AG10803 (cell line): ENCODE measurements around the gene CXCL5.
"Not testable (repeated sequence)": the region's sequence is repeated elsewhere in the genome, so short reads cannot be mapped to it uniquely, and the experiment has no call there.

ENCODE experiments used
- DNase-seq: peaks from one replicate; pipeline ENCODE4 v3.0.0; 2010; ENCODE audit warnings: low read depth
- H3K4me3 ChIP-seq: 2 replicates; pipeline ENCODE4 v1.5.1; 2011; ENCODE audit warnings: mild to moderate bottlenecking, low read length, control low read depth
- TF ChIP-seq, protein P1 (sequence below): conservative IDR thresholded peaks from 2 replicates; pipeline ENCODE4 v1.5.1; 2011; ENCODE audit warnings: mild to moderate bottlenecking, low read length, control low read depth, inconsistent platforms

CXCL5 gene

DNA sequence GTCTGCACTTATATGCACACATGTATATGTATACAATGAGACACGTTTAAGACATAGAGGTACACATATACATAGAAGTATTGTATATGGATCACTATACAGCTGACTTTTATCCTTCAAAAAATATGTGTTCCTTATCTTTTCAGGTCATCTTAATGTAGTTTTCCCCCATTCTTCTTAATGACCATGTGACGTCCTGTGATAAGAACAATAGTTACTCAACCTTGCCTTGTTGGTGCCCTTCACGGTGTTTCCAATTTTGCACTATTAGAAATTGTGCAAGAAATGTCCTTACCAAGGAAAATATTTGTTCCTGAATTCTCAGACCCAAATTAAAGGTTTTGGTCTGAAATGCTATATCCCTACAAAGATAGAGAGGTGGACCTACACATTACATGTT is 9.4 kb downstream of the CXCL5 start:
- TF ChIP-seq, protein P1, sequence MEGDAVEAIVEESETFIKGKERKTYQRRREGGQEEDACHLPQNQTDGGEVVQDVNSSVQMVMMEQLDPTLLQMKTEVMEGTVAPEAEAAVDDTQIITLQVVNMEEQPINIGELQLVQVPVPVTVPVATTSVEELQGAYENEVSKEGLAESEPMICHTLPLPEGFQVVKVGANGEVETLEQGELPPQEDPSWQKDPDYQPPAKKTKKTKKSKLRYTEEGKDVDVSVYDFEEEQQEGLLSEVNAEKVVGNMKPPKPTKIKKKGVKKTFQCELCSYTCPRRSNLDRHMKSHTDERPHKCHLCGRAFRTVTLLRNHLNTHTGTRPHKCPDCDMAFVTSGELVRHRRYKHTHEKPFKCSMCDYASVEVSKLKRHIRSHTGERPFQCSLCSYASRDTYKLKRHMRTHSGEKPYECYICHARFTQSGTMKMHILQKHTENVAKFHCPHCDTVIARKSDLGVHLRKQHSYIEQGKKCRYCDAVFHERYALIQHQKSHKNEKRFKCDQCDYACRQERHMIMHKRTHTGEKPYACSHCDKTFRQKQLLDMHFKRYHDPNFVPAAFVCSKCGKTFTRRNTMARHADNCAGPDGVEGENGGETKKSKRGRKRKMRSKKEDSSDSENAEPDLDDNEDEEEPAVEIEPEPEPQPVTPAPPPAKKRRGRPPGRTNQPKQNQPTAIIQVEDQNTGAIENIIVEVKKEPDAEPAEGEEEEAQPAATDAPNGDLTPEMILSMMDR = no peak
- DNase-seq = no peak
- no peak overlapping the region for H3K4me3 ChIP-seq

DNA sequence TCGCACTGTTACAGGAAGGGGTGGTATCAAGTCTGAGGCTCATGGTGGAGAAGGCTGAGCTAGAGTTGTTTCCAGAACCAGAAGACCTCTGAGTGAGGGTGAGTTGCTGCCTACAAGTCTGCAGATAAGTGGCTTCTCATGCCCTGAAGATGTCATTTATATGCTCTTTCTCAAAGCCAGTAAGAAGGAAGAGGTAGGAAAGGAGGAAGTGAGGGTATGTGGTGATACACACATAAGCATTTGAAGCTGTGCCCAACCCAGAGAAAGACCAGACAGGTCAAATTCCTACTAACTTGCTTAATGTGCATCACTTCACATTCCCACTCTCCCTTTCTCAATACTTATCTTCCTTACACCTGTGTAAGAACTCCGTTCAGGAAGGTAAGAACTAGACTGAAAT is 10.4 kb downstream of the CXCL5 start, which contains the start of gene PPBP:
PPBP (minus strand) TSS at position 130 of the 400 bp plus-strand sequence; CDS start at position 43, 87 bp downstream.
- TF ChIP-seq, protein P1 = no peak
- no peak for DNase-seq
- H3K4me3 ChIP-seq = no peak within 1 kb of the TSS

DNA sequence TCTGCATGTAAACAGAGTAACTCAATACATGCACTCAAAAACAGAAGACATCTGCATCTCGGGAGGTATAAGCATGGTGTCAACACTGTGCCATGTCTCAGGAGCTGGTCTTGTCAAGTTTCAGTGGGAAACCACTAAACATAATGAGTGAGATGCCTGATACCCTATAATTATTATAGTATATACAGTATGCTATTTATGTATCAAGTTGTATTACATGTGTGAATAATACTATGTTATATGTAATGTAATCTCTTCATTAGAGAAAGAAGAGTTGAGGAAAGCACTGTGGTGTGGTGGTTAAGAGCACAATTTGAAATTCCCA is 13.0 kb downstream of the CXCL5 start:
- no peak for DNase-seq
- TF ChIP-seq, protein P1 = no peak
- no peak overlapping the region for H3K4me3 ChIP-seq

DNA sequence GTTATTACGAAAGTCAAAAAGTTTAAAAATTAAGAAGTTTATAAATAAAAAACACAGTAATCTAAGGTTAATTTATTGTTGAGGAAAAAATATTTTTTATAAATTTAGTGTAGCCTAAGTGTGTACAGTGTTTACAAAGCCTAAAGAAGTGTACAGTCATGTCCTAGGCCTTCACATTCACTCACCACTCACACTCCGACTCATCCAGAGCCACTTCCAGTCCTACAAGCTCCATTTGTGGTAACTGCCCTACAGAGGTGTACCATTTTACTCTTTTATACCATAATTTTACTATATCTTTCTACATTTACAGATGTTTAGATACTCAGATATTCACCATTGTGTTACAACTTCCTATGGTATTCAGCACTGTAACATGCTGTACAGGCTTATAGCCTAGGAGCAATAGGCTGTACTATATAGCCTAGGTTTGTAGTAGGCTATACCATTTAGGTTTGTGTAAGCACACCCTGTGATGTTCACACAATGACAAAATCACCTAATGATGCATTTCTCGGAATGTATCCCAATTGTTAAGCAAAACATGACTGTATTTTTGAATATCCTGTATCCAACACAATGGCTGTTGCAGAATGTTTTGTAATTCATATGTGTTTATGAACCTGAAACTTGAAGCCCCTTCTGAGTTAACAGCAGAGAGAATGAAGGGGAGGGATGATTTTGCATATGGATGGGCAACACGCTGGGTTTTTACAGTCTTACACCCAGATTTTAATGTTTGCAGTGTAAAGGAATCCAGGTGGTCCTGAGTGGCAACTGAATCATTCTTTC is 13.5 kb downstream of the CXCL5 start:
- no peak for DNase-seq
- H3K4me3 ChIP-seq = no peak overlapping the region
- TF ChIP-seq, protein P1 = no peak

DNA sequence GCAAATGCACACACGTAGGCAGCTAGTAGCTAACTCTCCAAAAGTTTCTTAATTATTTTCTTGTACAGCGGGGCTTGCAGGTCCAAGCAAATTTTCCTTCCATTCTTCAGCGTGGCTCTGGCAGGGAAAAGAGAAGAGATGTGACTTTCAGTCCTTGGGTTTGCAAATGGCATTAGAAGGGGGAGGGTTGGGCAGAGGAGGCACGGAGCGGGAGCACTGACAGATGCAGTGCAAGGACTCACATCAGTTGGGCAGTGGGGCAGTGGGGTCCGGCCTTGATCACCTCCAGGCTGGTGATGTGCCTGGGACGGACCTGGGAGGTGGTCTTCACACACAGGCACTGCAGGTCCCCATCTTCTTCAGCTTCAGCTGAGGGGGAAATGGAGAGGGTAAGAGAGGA is 17.3 kb downstream of the CXCL5 start:
- H3K4me3 ChIP-seq, DNase-seq: not testable (repeated sequence)

DNA sequence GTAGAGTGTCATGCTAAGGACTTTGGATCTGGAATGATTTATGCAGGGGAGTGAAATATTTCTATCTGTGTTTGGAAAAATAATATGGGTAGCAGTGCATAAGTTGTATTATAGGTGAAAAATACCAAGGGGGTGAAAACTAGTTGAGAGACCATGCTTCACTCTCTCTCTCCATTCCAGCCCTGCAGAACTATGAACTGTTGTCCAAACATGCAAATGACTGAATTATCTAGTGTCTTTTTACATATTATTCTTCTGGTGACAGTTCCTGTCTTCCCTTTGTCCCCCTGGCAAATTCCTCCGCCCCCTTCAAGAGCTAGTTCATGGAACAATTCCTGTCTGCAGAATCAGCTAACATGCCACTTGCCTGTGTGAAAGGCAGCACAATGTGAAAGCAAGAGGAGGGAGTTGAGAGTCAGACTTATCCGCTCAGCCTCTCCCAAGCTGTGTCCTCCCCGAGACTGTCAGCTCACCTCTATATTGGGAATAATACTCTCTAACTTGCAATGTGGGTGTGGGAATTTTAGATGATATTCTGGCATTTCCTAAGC is 19.0 kb downstream of the CXCL5 start:
- TF ChIP-seq, protein P1 = no peak
- no peak overlapping the region for H3K4me3 ChIP-seq
- DNase-seq = no peak

DNA sequence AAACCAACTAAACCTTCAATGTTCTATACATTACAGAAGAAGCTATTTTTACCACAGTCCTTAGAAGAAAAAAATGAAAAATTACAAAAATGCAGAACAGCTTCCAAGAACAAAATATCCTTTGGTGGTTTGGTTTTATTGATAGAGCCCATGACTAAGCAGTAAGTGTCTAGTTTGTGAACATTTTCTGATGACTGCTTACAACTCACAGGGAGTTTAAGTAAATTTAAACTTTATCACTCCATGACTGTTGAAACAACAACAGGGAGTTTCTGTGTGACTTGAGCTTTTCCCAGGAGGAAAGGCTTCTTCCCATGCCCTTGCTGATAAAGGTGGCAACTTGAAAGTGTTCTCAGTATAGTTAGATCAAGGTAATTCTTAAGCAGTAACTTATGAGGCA is 19.6 kb downstream of the CXCL5 start:
- DNase-seq = peak; percentile 74
- TF ChIP-seq, protein P1 = no peak
- no peak overlapping the region for H3K4me3 ChIP-seq
